HCT116 (cell line): ENCODE data around the gene NOL9. TPM values are rescaled to one million over a fixed set of nuclear protein-coding genes. Genes with fewer than 3 reads are reported as not detected.

Experiments
- ATAC-seq: fragments of 200-7000 bp; cut with Tn5 transposase; 2 replicates; pipeline ENCODE4 v1.9.1; 2020; ENCODE audit warnings: mild to moderate bottlenecking, moderate library complexity
- BruUV-seq: library from RNA; stranded (reverse); fragments of 400-500 nt; replicated peaks from 2 replicates; lab custom pipeline; 2021; lab: Mats Ljungman, UMichigan
- CTCF ChIA-PET: fragments of 300-600 bp; sonication (Branson Sonifier 250); formaldehyde crosslinking; loops from one replicate; lab custom pipeline; 2021; ENCODE audit warnings: antibody characterized with exemption; lab: Charles Lee
- POLR2A ChIA-PET: fragments of 300-600, 350-600 bp; sonication (Branson Sonifier 250); formaldehyde crosslinking; loops from one replicate; lab custom pipeline; 2021; ENCODE audit warnings: antibody characterized with exemption; lab: Charles Lee
- RAD21 ChIA-PET, 2 experiments: fragments of 300-600 bp; sonication (Branson Sonifier 250); formaldehyde crosslinking; loops; one replicate each; lab custom pipeline; 2023; ENCODE audit warnings: low total read pairs in 2 of 2; ENCODE audit not compliant: uncharacterized antibody in 2 of 2, unreplicated experiment in 2 of 2, low non-redundant PET in 1 of 2; lab: Charles Lee
- DNase-seq: peaks from one replicate; pipeline ENCODE4 v3.0.0-alpha.2; 2010; ENCODE audit warnings: low read depth, low spot score
- H2AFZ ChIP-seq: fragments of 200-600 bp; shearing (Covaris generic), sonication (generic); 2 replicates; pipeline ENCODE4 v1.6.1; 2017; ENCODE audit warnings: low read depth, mixed run types, mixed read lengths, antibody characterized with exemption, low read length; ENCODE audit not compliant: poor library complexity, severe bottlenecking
- H3K27ac ChIP-seq: 2 replicates; pipeline ENCODE4 v1.5.1; 2012; ENCODE audit warnings: low read depth, low read length
- H3K27me3 ChIP-seq: fragments of 200-600 bp; sonication (generic); 2 replicates; pipeline ENCODE4 v1.6.1; 2016; ENCODE audit warnings: mixed run types, low read length, mixed read lengths; ENCODE audit not compliant: insufficient read depth
- H3K36me3 ChIP-seq, 2 experiments: fragments of 200-500 bp in 1 of 2; fragments of 200-600 bp in 1 of 2; sonication (Bioruptor generic) in 1 of 2; sonication (generic) in 1 of 2; 2 replicates each; pipeline versions ENCODE4 v1.5.1 to v1.6.1; 2014 to 2016; ENCODE audit warnings: low read length in 2 of 2, inconsistent platforms in 1 of 2, mixed read lengths in 1 of 2, mixed run types in 1 of 2; ENCODE audit not compliant: insufficient read depth in 2 of 2, control insufficient read depth in 1 of 2
- H3K4me1 ChIP-seq, 2 experiments: fragments of 200-600 bp in 1 of 2; sonication (generic) in 1 of 2; 2 replicates each; pipeline versions ENCODE4 v1.5.1 to v1.6.1; 2012 to 2017; ENCODE audit warnings: low read length in 2 of 2, inconsistent platforms in 1 of 2, mild to moderate bottlenecking in 1 of 2, mixed read lengths in 1 of 2, mixed run types in 1 of 2, moderate library complexity in 1 of 2; ENCODE audit not compliant: insufficient read depth in 2 of 2, control insufficient read depth in 1 of 2
- H3K4me2 ChIP-seq: fragments of 200-600 bp; sonication (generic); 2 replicates; pipeline ENCODE4 v1.6.1; 2017; ENCODE audit warnings: mixed run types, low read length, mixed read lengths
- H3K4me3 ChIP-seq, 2 experiments: fragments of 200-600 bp in 1 of 2; sonication (generic) in 1 of 2; replicated peaks in 1 of 2; 2 replicates each; pipeline ENCODE4 v1.5.1; 2011 to 2016; ENCODE audit warnings: low read length in 2 of 2, control low read depth in 1 of 2, low read depth in 1 of 2, mild to moderate bottlenecking in 1 of 2, mixed read lengths in 1 of 2, mixed run types in 1 of 2
- H3K79me2 ChIP-seq: fragments of 200-600 bp; sonication (generic); 2 replicates; pipeline ENCODE4 v1.6.1; 2017; ENCODE audit warnings: mild to moderate bottlenecking, mixed run types, low read length, moderate library complexity, mixed read lengths; ENCODE audit not compliant: insufficient read depth
- H3K9ac ChIP-seq: fragments of 200-600 bp; sonication (generic); 2 replicates; pipeline ENCODE4 v1.6.1; 2016; ENCODE audit warnings: low read length, mixed read lengths
- H3K9me2 ChIP-seq: fragments of 200-600 bp; sonication (generic), shearing (Covaris generic); 2 replicates; pipeline ENCODE4 v1.6.1; 2017; ENCODE audit warnings: mixed run types, mild to moderate bottlenecking, moderate library complexity; ENCODE audit not compliant: insufficient read depth
- H3K9me3 ChIP-seq, 2 experiments: fragments of 200-500 bp in 1 of 2; fragments of 200-600 bp in 1 of 2; sonication (Bioruptor generic) in 1 of 2; sonication (generic) in 1 of 2; 2 replicates each; pipeline ENCODE4 v1.6.1; 2014 to 2017; ENCODE audit warnings: low read length in 2 of 2, mixed read lengths in 2 of 2, inconsistent platforms in 1 of 2, low read depth in 1 of 2, mild to moderate bottlenecking in 1 of 2, mixed run types in 1 of 2, moderate library complexity in 1 of 2; ENCODE audit not compliant: control insufficient read depth in 1 of 2, insufficient read depth in 1 of 2
- H4K20me1 ChIP-seq: fragments of 200-600 bp; sonication (generic), shearing (Covaris generic); 2 replicates; pipeline ENCODE4 v1.6.1; 2017; ENCODE audit warnings: mixed run types, mild to moderate bottlenecking, moderate library complexity; ENCODE audit not compliant: insufficient read depth
- ATF3 ChIP-seq: IDR thresholded peaks from 2 replicates; pipeline ENCODE4 v1.6.1; 2012
- CBX3 ChIP-seq: IDR thresholded peaks from 2 replicates; pipeline ENCODE4 v1.6.1; 2012; ENCODE audit warnings: low read depth
- CEBPB ChIP-seq: IDR thresholded peaks from 2 replicates; pipeline ENCODE4 v1.6.1; 2012; ENCODE audit warnings: low read depth
- CTCF ChIP-seq, 3 experiments: fragments of 200-600 bp in 1 of 3; sonication (generic) in 1 of 3; IDR thresholded peaks in 2 of 3; conservative IDR thresholded peaks in 1 of 3; 2 replicates each; pipeline ENCODE4 v1.5.1; 2012 to 2017; ENCODE audit warnings: low read depth in 2 of 3, low read length in 2 of 3, antibody characterized with exemption in 1 of 3, borderline replicate concordance in 1 of 3, control low read depth in 1 of 3, mild to moderate bottlenecking in 1 of 3, mixed read lengths in 1 of 3, mixed run types in 1 of 3, moderate library complexity in 1 of 3; ENCODE audit not compliant: insufficient read depth in 1 of 3
- EGR1 ChIP-seq: IDR thresholded peaks from 2 replicates; pipeline ENCODE4 v1.6.1; 2012; ENCODE audit warnings: low read depth
- EZH2phosphoT487 ChIP-seq: fragments of 200-600 bp; IDR thresholded peaks from 2 replicates; pipeline ENCODE4 v1.6.1; 2018; ENCODE audit warnings: antibody characterized with exemption, borderline replicate concordance
- FOSL1 ChIP-seq: IDR thresholded peaks from 2 replicates; pipeline ENCODE4 v1.6.1; 2012; ENCODE audit warnings: low read depth
- JUND ChIP-seq: IDR thresholded peaks from 2 replicates; pipeline ENCODE4 v1.6.1; 2012
- POLR2A ChIP-seq: IDR thresholded peaks from 2 replicates; pipeline ENCODE4 v1.7.0; 2011; ENCODE audit warnings: borderline replicate concordance; ENCODE audit not compliant: insufficient read depth, insufficient read length; ENCODE audit errors: extremely low read depth
- POLR2AphosphoS5 ChIP-seq: IDR thresholded peaks from 2 replicates; pipeline ENCODE4 v1.6.1; 2011; ENCODE audit warnings: mild to moderate bottlenecking, low read depth, low read length, moderate library complexity
- RAD21 ChIP-seq: IDR thresholded peaks from 2 replicates; pipeline ENCODE4 v1.6.1; 2012; ENCODE audit warnings: low read depth, mild to moderate bottlenecking
- REST ChIP-seq: IDR thresholded peaks from 2 replicates; pipeline ENCODE4 v1.6.1; 2012; ENCODE audit warnings: low read depth
- SIN3A ChIP-seq: IDR thresholded peaks from 2 replicates; pipeline ENCODE4 v1.6.1; 2012; ENCODE audit warnings: low read depth
- SP1 ChIP-seq: IDR thresholded peaks from 2 replicates; pipeline ENCODE4 v1.6.1; 2012; ENCODE audit warnings: low read depth
- SRF ChIP-seq: IDR thresholded peaks from 2 replicates; pipeline ENCODE4 v1.6.1; 2012; ENCODE audit warnings: low read depth
- YY1 ChIP-seq: IDR thresholded peaks from 2 replicates; pipeline ENCODE4 v1.6.1; 2011; ENCODE audit warnings: low read length, low read depth, moderate library complexity, mild to moderate bottlenecking; ENCODE audit not compliant: insufficient replicate concordance; ENCODE audit errors: extremely low read depth
- ZBTB33 ChIP-seq: IDR thresholded peaks from 2 replicates; pipeline ENCODE4 v1.6.1; 2011; ENCODE audit warnings: mild to moderate bottlenecking, low read length, moderate library complexity; ENCODE audit not compliant: insufficient replicate concordance; ENCODE audit errors: extremely low read depth
- ZFX ChIP-seq: fragments of 450-650 bp; IDR thresholded peaks from 2 replicates; pipeline ENCODE4 v1.6.1; 2017
- ZNF274 ChIP-seq: fragments of 200-500 bp; sonication (Bioruptor generic); IDR thresholded peaks from 2 replicates; pipeline ENCODE4 v1.6.1; 2014; ENCODE audit warnings: mild to moderate bottlenecking, low read depth, low read length, inconsistent platforms
- intact Hi-C: fragments of 100-400 bp; cut with micrococcal nuclease; formaldehyde crosslinking; loops from 2 replicates; pipeline ENCODE4 v1.10.0; 2022
- total RNA-seq: library from RNA; stranded (reverse); gene quantifications from one replicate; pipeline ENCODE4 v1.2.1, GENCODE V29; 2021; ENCODE audit not compliant: unreplicated experiment
- TF ChIP-seq, protein P1 (sequence below): IDR thresholded peaks from 2 replicates; pipeline ENCODE4 v1.6.1; 2012

The NOL9 gene
- total RNA-seq, 1 experiment from 2014 or later, result 46.4 TPM

GRCh38 chr1:6483017-6483760 lies 71.1 kb downstream of the NOL9 start:
- Histone ChIP-seq H3K27ac (no peak overlapping the region), H3K4me3 (no peak overlapping the region), H3K27me3 (no peaks in the 10 kb centered on the region), H3K36me3 (no peaks in the 10 kb centered on the region), H3K4me1 (peaks cover 4 to 15% of the 10 kb centered on the region in 2 experiments; a peak in 2 of 4 replicates), H3K79me2 (no peaks in the 10 kb centered on the region; the same call in 1 of the 2 replicates), H2AFZ (no peak overlapping the region), H3K4me2 (no peak overlapping the region), H3K9me3 (no peaks in the 10 kb centered on the region), H3K9ac (no peak overlapping the region), H3K9me2 (no peaks in the 10 kb centered on the region), H4K20me1 (no peaks in the 10 kb centered on the region)
- CTCF ChIA-PET, result interaction anchor here (1.3 kb wide), 1 partner anchor 11 kb away, joined by 4 read pairs; no protein-coding TSS in a partner anchor
- no peak for TF ChIP-seq CEBPB
- TF ChIP-seq SIN3A, result no peak
- no peak for TF ChIP-seq CTCF (IDR thresholded peaks at IDR 0.05 in 2 of 3, conservative IDR thresholded peaks at IDR 0.05 in 1 of 3; ENCODE audit: borderline replicate concordance in 1 of 3, insufficient read depth in 1 of 3, low read depth in 2 of 3, low read length in 2 of 3)
- TF ChIP-seq EZH2phosphoT487, result no peak
- no peak for TF ChIP-seq EGR1
- TF ChIP-seq SP1, result no peak
- no peak for TF ChIP-seq ZNF274
- no peak for TF ChIP-seq CBX3
- TF ChIP-seq POLR2A, result no peak
- TF ChIP-seq ATF3, result no peak
- no peak for TF ChIP-seq ZFX
- no peak for TF ChIP-seq FOSL1
- TF ChIP-seq SRF, result no peak
- TF ChIP-seq JUND, result no peak
- no peak for TF ChIP-seq REST
- TF ChIP-seq YY1, result no peak
- no peak for TF ChIP-seq ZBTB33
- no peak for TF ChIP-seq RAD21
- TF ChIP-seq, protein P1, sequence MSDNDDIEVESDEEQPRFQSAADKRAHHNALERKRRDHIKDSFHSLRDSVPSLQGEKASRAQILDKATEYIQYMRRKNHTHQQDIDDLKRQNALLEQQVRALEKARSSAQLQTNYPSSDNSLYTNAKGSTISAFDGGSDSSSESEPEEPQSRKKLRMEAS, result no peak
- TF ChIP-seq POLR2AphosphoS5, result no peak
- no peak for DNase-seq
- RAD21 ChIA-PET, result no interaction called here
- intact Hi-C loops, result no loop called here
- POLR2A ChIA-PET, result no interaction called here
- no TSS peak for BruUV-seq
- ATAC-seq, result no peak; the same call in 1 of the 2 replicates
